Measurements from ENCODE around the gene CDK1. TPM values are rescaled to one million over a fixed set of nuclear protein-coding genes. Genes with fewer than 3 reads are reported as not detected.
A peak's percentile ranks its signal among the peaks of the same experiment; 100 is the strongest.

The CDK1 gene
- total and polyA plus RNA-seq, 2 of the 8 experiments (the other 6 are each of a cell fraction or from before 2014, with no cell fraction given), result 29.4 to 111 TPM

DNA sequence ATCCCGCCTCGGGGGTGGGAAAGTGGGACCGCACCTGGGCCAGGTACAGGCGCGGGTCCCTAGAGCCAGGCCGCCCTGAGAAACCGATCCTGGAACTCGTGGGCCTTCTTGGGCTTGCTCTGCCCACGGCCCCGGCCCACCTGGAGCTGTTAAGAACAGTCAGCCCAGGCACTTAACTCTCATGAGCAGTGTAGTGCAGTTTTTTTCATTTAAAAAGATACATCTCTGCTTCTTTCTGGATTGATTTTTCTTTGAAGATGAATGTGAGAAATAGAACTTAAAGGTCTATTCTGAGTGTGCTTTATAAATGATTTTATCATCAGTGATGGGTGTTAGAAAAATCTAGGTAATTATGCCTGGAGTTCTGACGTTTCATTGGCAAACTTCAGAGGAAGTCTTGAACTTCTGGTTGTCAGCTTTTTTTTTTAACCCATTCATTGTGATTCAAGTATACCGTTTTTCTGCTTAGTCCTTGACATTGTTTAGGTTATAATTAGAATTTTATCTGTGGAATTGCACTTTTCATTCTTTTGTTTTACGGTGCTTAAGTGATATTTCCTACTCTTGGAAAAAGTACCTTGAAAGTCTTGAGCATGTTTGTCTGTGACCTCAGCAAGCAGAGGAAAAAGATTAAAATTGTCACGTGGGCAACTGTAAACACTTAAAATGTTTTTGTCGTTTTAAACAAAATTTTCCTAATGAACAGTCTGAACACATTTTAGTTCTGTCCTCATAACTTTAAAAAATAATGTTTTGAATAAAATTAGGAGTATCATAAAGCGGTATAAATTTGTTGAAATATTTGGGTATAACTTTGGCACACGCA, 906 bp downstream of the CDK1 start:
- no peaks in the 10 kb centered on the region for H3K27me3 ChIP-seq (replicated peaks in 1 of 4; ENCODE audit: control insufficient read depth in 3 of 4, extremely low read depth in 1 of 4, insufficient read depth in 3 of 4, low read length in 3 of 4)
- no peak overlapping the region for H2BK120ac ChIP-seq (replicated peaks; ENCODE audit: low read depth, low read length)
- H2BK12ac ChIP-seq (ENCODE audit: low read depth, low read length), result no peak overlapping the region
- H3K4ac ChIP-seq (replicated peaks; ENCODE audit: insufficient read length, low read depth, low read length), result no peak overlapping the region
- H4K8ac ChIP-seq (ENCODE audit: extremely low read depth, insufficient read depth, low read length), result no peak overlapping the region
- H3K4me2 ChIP-seq (ENCODE audit: insufficient read depth in 1 of 2, low read depth in 2 of 2, low read length in 2 of 2), result peak overlapping the region; percentile 61 to 64
- no peak overlapping the region for H4K5ac ChIP-seq (ENCODE audit: insufficient read length, low read depth, low read length)
- H3K56ac ChIP-seq (replicated peaks; ENCODE audit: insufficient read length, low read depth, low read length), result peak overlapping the region; percentile 94
- H3K27ac ChIP-seq (ENCODE audit: low read depth, low read length), result peak overlapping the region; percentile 89; the same call in 1 of the 2 replicates
- ChIA-PET POLR2A (ENCODE audit: partially characterized antibody) (interaction anchor here (0.6 to 3.7 kb wide), 13 partner anchors 11 to 908 kb away, joined by 3 to 24 read pairs (median 4); no protein-coding TSS in a partner anchor), CTCF (ENCODE audit: partially characterized antibody) (interaction anchor here (0.6 to 1.9 kb wide), 3 partner anchors 9 to 16 kb away, joined by 3 to 6 read pairs (median 3); no protein-coding TSS in a partner anchor)
- no peaks in the 10 kb centered on the region for H3K23me2 ChIP-seq (ENCODE audit: low read depth, low read length)
- H2AFZ ChIP-seq (ENCODE audit: low read length), result no peak overlapping the region
- no peak overlapping the region for H3K14ac ChIP-seq (ENCODE audit: insufficient read length)
- H2AK5ac ChIP-seq (ENCODE audit: low read depth, low read length), result no peak overlapping the region
- H2BK15ac ChIP-seq (ENCODE audit: low read length), result no peak overlapping the region
- peak overlapping the region; percentile 88; the same call in 1 of the 2 replicates for H3K18ac ChIP-seq (ENCODE audit: extremely low read depth, low read length)
- H3K79me2 ChIP-seq (ENCODE audit: control insufficient read depth in 1 of 2, insufficient read depth in 2 of 2, low read length in 2 of 2), result peaks cover 19 to 56% of the 10 kb centered on the region in 2 experiments; a peak in 3 of 4 replicates
- H3K9me3 ChIP-seq (ENCODE audit: insufficient read depth in 2 of 2, low read depth in 1 of 2, low read length in 1 of 2), result no peaks in the 10 kb centered on the region
- peak overlapping the region; percentile 51 for H4K91ac ChIP-seq (replicated peaks; ENCODE audit: insufficient read length, low read length)
- peak overlapping the region; percentile 80 to 99 (median 82) for H3K4me3 ChIP-seq (ENCODE audit: extremely low read depth in 1 of 4, insufficient read depth in 2 of 4, low read depth in 3 of 4, low read length in 4 of 4)
- H2BK20ac ChIP-seq (ENCODE audit: low read length), result no peak overlapping the region
- FAIRE-seq, result peak; percentile 19
- H3K79me1 ChIP-seq (ENCODE audit: low read depth, low read length), result no peaks in the 10 kb centered on the region
- peaks cover 2 to 6% of the 10 kb centered on the region in 2 experiments for H4K20me1 ChIP-seq (replicated peaks in 1 of 2; ENCODE audit: control insufficient read depth in 1 of 2, insufficient read depth in 2 of 2, low read length in 2 of 2)
- H3K23ac ChIP-seq (ENCODE audit: insufficient read length), result no peak overlapping the region
- H3K36me3 ChIP-seq (ENCODE audit: control insufficient read depth in 2 of 4, insufficient read depth in 4 of 4, low read length in 3 of 4), result peaks cover 0 to 41% (median 9%) of the 10 kb centered on the region in 4 experiments; a peak in 5 of 8 replicates
- H2BK5ac ChIP-seq (ENCODE audit: low read depth, low read length), result 0 out of 2 replicates have a peak overlapping the region, but pooled peaks have one; percentile 83
- TF ChIP-seq HDAC2 (IDR thresholded peaks at IDR 0.05; ENCODE audit: borderline replicate concordance in 1 of 2, low read depth in 2 of 2, low read length in 2 of 2), result 0 out of 4 replicates have a peak, but pooled peaks of 1 of the 2 experiments have one; percentile 10
- TF ChIP-seq GTF2F1 (IDR thresholded peaks at IDR 0.05; ENCODE audit: borderline replicate concordance, low read depth, low read length), result no peak
- no peak for DNase-seq (ENCODE audit: low read depth in 1 of 2, low spot score in 2 of 2)
- H3K4me1 ChIP-seq (replicated peaks in 1 of 4; ENCODE audit: control insufficient read depth in 3 of 4, insufficient read depth in 4 of 4, low read length in 3 of 4), result peaks cover 0 to 8% (median under 1%) of the 10 kb centered on the region in 4 experiments; a peak in 2 of 7 replicates
- WGBS, 2 experiments (ENCODE audit: extremely low coverage in 1 of 2, insufficient coverage in 1 of 2, insufficient read length in 1 of 2, insufficient replicate concordance in 2 of 2, low coverage in 1 of 2, low lambda C conversion rate in 2 of 2, missing lambda C conversion rate in 1 of 2), result 3% methylated on average over 17 of the region's 17 CpGs; no CpG with 5 or more reads in 1 of the 2 experiments
- peak overlapping the region; percentile 84 to 94 (median 88) for H3K9ac ChIP-seq (replicated peaks in 1 of 4; ENCODE audit: extremely low read depth in 1 of 4, low read depth in 3 of 4, low read length in 3 of 4)

Measured in H1 (cell line).